Stromal cell of bone marrow (primary cell): ENCODE measurements around the gene AFAP1L1.
A peak's percentile ranks its signal among the peaks of the same experiment; 100 is the strongest.

ENCODE experiments used
- DNase-seq: peaks from one replicate; pipeline ENCODE4 v3.0.0-alpha.2; 2012; ENCODE audit warnings: low read depth

AFAP1L1 gene

GRCh38 chr5:149285153-149285552, 13.5 kb downstream of the AFAP1L1 start:
- DNase-seq, result no peak

GRCh38 chr5:149288436-149288835, 16.8 kb downstream of the AFAP1L1 start:
- no peak for DNase-seq

GRCh38 chr5:149289301-149289700, 17.6 kb downstream of the AFAP1L1 start:
- DNase-seq, result no peak

- no peak for DNase-seq
These were observed 23.5 kb downstream of the AFAP1L1 start for GRCh38 chr5:149294872-149295829.

- no peak for DNase-seq
These were observed 25.8 kb downstream of the AFAP1L1 start for GRCh38 chr5:149297340-149298025.

- DNase-seq, result no peak
These were observed 26.5 kb downstream of the AFAP1L1 start for GRCh38 chr5:149298163-149298562.

GRCh38 chr5:149298842-149299404, 27.3 kb downstream of the AFAP1L1 start:
- DNase-seq, result no peak

GRCh38 chr5:149299451-149300054, 27.9 kb downstream of the AFAP1L1 start:
- no peak for DNase-seq

- DNase-seq, result no peak
These were observed 28.8 kb downstream of the AFAP1L1 start for GRCh38 chr5:149300441-149300840.

GRCh38 chr5:149301049-149301743, 29.5 kb downstream of the AFAP1L1 start:
- no peak for DNase-seq

- no peak for DNase-seq
These were observed 30.2 kb downstream of the AFAP1L1 start for GRCh38 chr5:149301744-149302380.

- no peak for DNase-seq
These were observed 31.0 kb downstream of the AFAP1L1 start for GRCh38 chr5:149302641-149303040.

GRCh38 chr5:149303210-149303609, 31.6 kb downstream of the AFAP1L1 start:
- DNase-seq, result no peak

GRCh38 chr5:149304195-149305078, 32.8 kb downstream of the AFAP1L1 start:
- no peak for DNase-seq

GRCh38 chr5:149309354-149309753, 37.7 kb downstream of the AFAP1L1 start:
- no peak for DNase-seq

- DNase-seq, result no peak
These were observed 38.8 kb downstream of the AFAP1L1 start for GRCh38 chr5:149310488-149310887.

GRCh38 chr5:149310947-149311658, 39.4 kb downstream of the AFAP1L1 start:
- DNase-seq, result peak; percentile 31

- no peak for DNase-seq
These were observed 41.6 kb downstream of the AFAP1L1 start for GRCh38 chr5:149313151-149313841.

- no peak for DNase-seq
These were observed 43.0 kb downstream of the AFAP1L1 start for GRCh38 chr5:149314571-149315111.
